CD14-positive monocyte (primary cell): ENCODE data around the gene RAI14. TPM values are rescaled to one million over a fixed set of nuclear protein-coding genes. Genes with fewer than 3 reads are reported as not detected.

Experiments
- DNase-seq, 3 donors: peaks; one replicate each; pipeline ENCODE4 v3.0.0-alpha.2; 2011 to 2022
- H2AFZ ChIP-seq: 2 replicates; pipeline ENCODE4 v1.6.0; 2012; ENCODE audit warnings: mild to moderate bottlenecking, low read depth, low read length, inconsistent platforms; ENCODE audit not compliant: insufficient read depth, poor library complexity, severe bottlenecking
- H3K27ac ChIP-seq, 2 donors: 1 replicate in 1 of 2; 2 replicates in 1 of 2; pipeline ENCODE4 v1.5.1; 2012 to 2013; ENCODE audit warnings: low read length in 2 of 2, control low read depth in 1 of 2, inconsistent platforms in 1 of 2, low read depth in 1 of 2, mild to moderate bottlenecking in 1 of 2
- H3K27me3 ChIP-seq, 2 donors: one replicate each; pipeline versions ENCODE4 v1.6.0 to v1.6.1; 2011 to 2013; ENCODE audit warnings: low read length in 2 of 2; ENCODE audit not compliant: control insufficient read depth in 2 of 2, insufficient read depth in 2 of 2
- H3K36me3 ChIP-seq, 2 donors: replicated peaks in 1 of 2; 1 replicate in 1 of 2; 2 replicates in 1 of 2; pipeline versions ENCODE4 v1.5.1 to v1.6.1; 2012 to 2013; ENCODE audit warnings: low read length in 2 of 2, control low read depth in 1 of 2, inconsistent platforms in 1 of 2, mild to moderate bottlenecking in 1 of 2; ENCODE audit not compliant: insufficient read depth in 2 of 2, control insufficient read depth in 1 of 2
- H3K4me1 ChIP-seq, 2 donors: 1 replicate in 1 of 2; 2 replicates in 1 of 2; pipeline versions ENCODE4 v1.5.1 to v1.6.1; 2012 to 2013; ENCODE audit warnings: low read length in 2 of 2, control low read depth in 1 of 2, inconsistent platforms in 1 of 2, mild to moderate bottlenecking in 1 of 2, moderate library complexity in 1 of 2; ENCODE audit not compliant: insufficient read depth in 2 of 2, control insufficient read depth in 1 of 2
- H3K4me2 ChIP-seq: replicated peaks from 2 replicates; pipeline ENCODE3; 2012; ENCODE audit warnings: low read length, moderate library complexity, mild to moderate bottlenecking; ENCODE audit not compliant: poor library complexity, severe bottlenecking; ENCODE audit errors: extremely low read depth
- H3K4me3 ChIP-seq, 3 experiments: fragments of 200-600 bp in 1 of 3; sonication (generic) in 1 of 3; replicated peaks in 1 of 3; 1 replicate in 2 of 3; 2 replicates in 1 of 3; pipeline ENCODE4 v1.5.1; 2011 to 2013; ENCODE audit warnings: low read length in 3 of 3, mild to moderate bottlenecking in 3 of 3, control low read depth in 2 of 3, low read depth in 2 of 3, inconsistent platforms in 1 of 3, moderate library complexity in 1 of 3
- H3K79me2 ChIP-seq: 2 replicates; pipeline ENCODE4 v1.6.0; 2012; ENCODE audit warnings: mild to moderate bottlenecking, control low read depth, inconsistent platforms, low read length, moderate library complexity; ENCODE audit not compliant: insufficient read depth
- H3K9ac ChIP-seq: 2 replicates; pipeline ENCODE4 v1.6.0; 2017; ENCODE audit warnings: low read length, mild to moderate bottlenecking; ENCODE audit not compliant: insufficient read depth, poor library complexity, severe bottlenecking
- H3K9me3 ChIP-seq, 2 donors: replicated peaks in 1 of 2; 1 replicate in 1 of 2; 2 replicates in 1 of 2; pipeline versions ENCODE4 v1.5.1 to v1.6.1; 2012 to 2013; ENCODE audit warnings: low read length in 2 of 2, control low read depth in 1 of 2; ENCODE audit not compliant: control insufficient read depth in 1 of 2, insufficient read depth in 1 of 2
- H4K20me1 ChIP-seq: 2 replicates; pipeline ENCODE4 v1.6.0; 2012; ENCODE audit warnings: mild to moderate bottlenecking, low read length, control low read depth, moderate library complexity; ENCODE audit not compliant: insufficient read depth
- H3K27ac Mint-ChIP-seq, 7 donors: one replicate each; pipeline ENCODE4 v1.8.0; 2020; ENCODE audit warnings: mild to moderate bottlenecking in 7 of 7, mixed read lengths in 7 of 7, moderate library complexity in 6 of 7, inconsistent platforms in 2 of 7
- H3K27me3 Mint-ChIP-seq, 3 donors: one replicate each; pipeline ENCODE4 v1.8.0; 2021 to 2022; ENCODE audit warnings: low read depth in 3 of 3, mild to moderate bottlenecking in 3 of 3, mixed read lengths in 3 of 3, moderate library complexity in 3 of 3, inconsistent platforms in 1 of 3
- H3K36me3 Mint-ChIP-seq, 2 donors: one replicate each; pipeline ENCODE4 v1.8.0; 2020; ENCODE audit warnings: mixed read lengths in 2 of 2, inconsistent platforms in 1 of 2, mild to moderate bottlenecking in 1 of 2
- H3K4me1 Mint-ChIP-seq: one replicate; pipeline ENCODE4 v1.8.0; 2020; ENCODE audit warnings: mild to moderate bottlenecking, mixed read lengths
- H3K4me3 Mint-ChIP-seq, 2 donors: one replicate each; pipeline ENCODE4 v1.8.0; 2020; ENCODE audit warnings: mild to moderate bottlenecking in 2 of 2, mixed read lengths in 2 of 2, moderate library complexity in 1 of 2
- H3K9me3 Mint-ChIP-seq, 7 donors: one replicate each; pipeline ENCODE4 v1.8.0; 2020 to 2022; ENCODE audit warnings: mixed read lengths in 7 of 7, mild to moderate bottlenecking in 6 of 7, moderate library complexity in 6 of 7, inconsistent platforms in 2 of 7
- CTCF ChIP-seq: fragments of 200-600 bp; IDR thresholded peaks from one replicate; pipeline ENCODE4 v1.8.0; 2022; ENCODE audit warnings: antibody characterized with exemption, mild to moderate bottlenecking
- WGBS: methylation state at CpG from one replicate; pipeline ENCODE4 v1.1.5; 2013; ENCODE audit warnings: missing lambda C conversion rate; ENCODE audit not compliant: insufficient coverage; 5-methylcytosine and 5-hydroxymethylcytosine counted together
- intact Hi-C, 2 donors: fragments of 100-400 bp; cut with micrococcal nuclease; formaldehyde crosslinking; loops; one replicate each; pipeline versions ENCODE4 v1.15.0 to v1.15.1; 2023
- polyA plus RNA-seq, 3 donors: library from polyadenylated mRNA; depleted of rRNA in 1 of 3; unstranded in 2 of 3; stranded (reverse) in 1 of 3; fragments of 300-500 nt in 2 of 3; fragments of >200 nt in 1 of 3; fragmentation: Illumina TruSeq in 2 of 3; gene quantifications; 1 replicate in 2 of 3; 2 replicates in 1 of 3; pipeline ENCODE4 v1.2.3, GENCODE V29; 2012 to 2021

Gene RAI14
- polyA plus RNA-seq, 3 donors: 0.08 TPM; not detected in 2

DNA sequence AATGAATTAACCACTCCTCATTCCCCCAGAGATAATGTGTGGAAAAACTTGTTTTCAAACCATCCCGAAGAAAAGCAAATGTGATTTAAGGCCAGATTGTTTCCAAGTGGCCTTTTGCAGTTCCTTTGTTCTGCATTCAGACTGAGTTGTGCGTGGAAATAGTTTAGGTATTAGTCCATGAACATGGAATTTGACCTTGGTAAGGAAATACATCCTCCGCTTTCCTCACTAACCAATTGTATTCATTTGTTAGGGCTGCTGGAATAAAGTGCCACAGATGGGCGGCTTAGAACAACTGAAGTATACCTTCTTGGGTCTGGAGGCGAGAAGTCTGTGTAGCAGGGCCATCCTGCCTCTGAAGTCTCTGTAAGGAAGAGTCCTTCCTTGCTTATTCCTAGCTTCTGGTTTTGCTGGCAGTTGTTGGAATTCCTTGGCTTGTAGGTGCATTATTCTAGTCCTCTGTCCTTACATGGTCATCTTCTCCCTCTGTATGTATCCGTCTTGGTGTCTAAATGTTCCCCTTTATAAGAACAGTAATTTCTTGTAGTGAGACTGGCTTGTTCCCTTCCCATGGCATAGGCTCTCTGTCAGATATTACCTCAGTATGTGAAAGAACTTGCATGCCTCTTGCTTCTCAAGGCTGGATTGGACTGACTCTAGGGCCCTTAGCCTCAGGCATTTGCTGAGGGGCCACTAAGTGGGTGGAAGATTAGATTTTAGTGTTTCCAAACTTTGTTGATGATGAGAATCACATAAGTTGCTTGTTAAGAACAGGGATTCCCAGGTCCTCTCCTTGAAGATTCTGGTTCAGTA is 53.9 kb downstream of the RAI14 start:
- no peaks in the 10 kb centered on the region for H3K9me3 ChIP-seq
- peaks cover 0 to 3% (median 0%) of the 10 kb centered on the region in 3 donors for H3K27me3 Mint-ChIP-seq
- DNase-seq: no peak
- intact Hi-C loops: no loop called here
- no peak overlapping the region for H2AFZ ChIP-seq
- no peak overlapping the region for H3K4me2 ChIP-seq
- H3K36me3 Mint-ChIP-seq: no peaks in the 10 kb centered on the region
- H3K4me3 ChIP-seq: no peak overlapping the region
- H3K9me3 Mint-ChIP-seq: peaks cover 0 to 6% (median 0%) of the 10 kb centered on the region in 7 donors
- no peaks in the 10 kb centered on the region for H3K4me1 Mint-ChIP-seq
- H3K9ac ChIP-seq: no peak overlapping the region
- no peaks in the 10 kb centered on the region for H3K36me3 ChIP-seq
- no peak overlapping the region for H3K27ac Mint-ChIP-seq
- TF ChIP-seq CTCF: no peak
- WGBS: 60% methylated on average over 1 of the region's 6 CpGs
- no peaks in the 10 kb centered on the region for H3K27me3 ChIP-seq
- H4K20me1 ChIP-seq: no peaks in the 10 kb centered on the region
- no peak overlapping the region for H3K27ac ChIP-seq
- no peaks in the 10 kb centered on the region for H3K79me2 ChIP-seq
- no peak overlapping the region for H3K4me3 Mint-ChIP-seq
- no peaks in the 10 kb centered on the region for H3K4me1 ChIP-seq

- Histone ChIP-seq H2AFZ (no peak overlapping the region), H3K36me3 (no peaks in the 10 kb centered on the region), H3K4me1 (no peaks in the 10 kb centered on the region), H4K20me1 (no peaks in the 10 kb centered on the region), H3K9me3 (no peaks in the 10 kb centered on the region), H3K4me3 (no peak overlapping the region), H3K27ac (no peak overlapping the region), H3K79me2 (no peaks in the 10 kb centered on the region), H3K4me2 (no peak overlapping the region), H3K27me3 (no peaks in the 10 kb centered on the region), H3K9ac (no peak overlapping the region)
- no peak for TF ChIP-seq CTCF
- no CpG with 5 or more reads among the region's 4 CpGs for WGBS
- Mint-ChIP-seq H3K4me1 (no peaks in the 10 kb centered on the region), H3K27me3 (peaks cover 0 to 3% (median 2%) of the 10 kb centered on the region in 3 donors), H3K4me3 (no peak overlapping the region), H3K36me3 (no peaks in the 10 kb centered on the region), H3K27ac (no peak overlapping the region), H3K9me3 (peaks cover 0 to 6% (median 0%) of the 10 kb centered on the region in 7 donors)
- DNase-seq: no peak
- intact Hi-C loops: no loop called here
These were observed 56.4 kb downstream of the RAI14 start for GRCh38 chr5:34712565-34712964.
